ENCODE results near the gene SNHG17.
"Not testable (repeated sequence)": the region's sequence is repeated elsewhere in the genome, so short reads cannot be mapped to it uniquely, and the experiment has no call there.

SNHG17 gene

GRCh38 chr20:38434301-38434741, 807 bp downstream of the SNHG17 start:
- peaks cover 50% of the 10 kb centered on the region for H3K36me3 ChIP-seq (replicated peaks)
- in situ Hi-C loops (cut with HindIII; ENCODE audit: low pct_ligation_motif_present, low sequenced_read_pairs), result no loop called here
- DNase-seq, result no peak
- TF ChIP-seq CTCF (IDR thresholded peaks at IDR 0.05; ENCODE audit: low read depth, low read length, missing control alignments), result peak; percentile 4
- H3K4me3 ChIP-seq (ENCODE audit: low read depth, low read length), result peak overlapping the region; percentile 98
- H3K27ac ChIP-seq, result peak overlapping the region; percentile 96
- no peaks in the 10 kb centered on the region for H3K27me3 ChIP-seq (replicated peaks)

DNA sequence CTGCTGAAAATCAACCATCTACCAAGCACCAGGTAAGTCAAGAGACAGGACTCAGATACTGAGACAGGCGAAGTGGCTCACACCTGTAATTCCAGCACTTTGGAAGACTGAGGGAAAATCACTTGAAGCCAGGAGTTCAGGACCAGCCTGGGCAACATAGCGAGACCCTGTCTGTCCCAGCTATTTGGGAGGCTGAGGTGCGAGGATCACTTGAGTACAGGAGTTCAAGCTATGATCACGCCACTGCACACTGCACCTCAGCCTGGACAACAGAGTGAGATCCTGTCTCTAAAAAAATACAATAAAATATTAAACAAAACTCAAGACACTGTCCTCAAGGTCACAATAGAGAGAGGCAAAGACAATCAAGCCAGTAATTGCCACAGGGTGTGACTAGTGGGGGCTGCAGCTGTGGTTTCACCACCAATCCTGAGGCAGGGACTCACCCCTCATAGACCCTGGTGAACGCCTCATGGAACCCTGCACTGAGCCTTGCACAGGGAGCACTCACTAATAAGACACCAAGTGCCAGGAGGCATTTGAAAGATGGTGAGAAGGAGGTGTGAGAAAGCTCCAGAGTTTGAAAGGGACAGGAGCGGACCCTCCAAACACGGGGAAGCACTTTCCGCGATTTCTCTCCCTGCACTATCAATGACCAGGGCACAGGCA, 1.7 kb downstream of the SNHG17 start:
- Histone ChIP-seq H3K27ac (peak overlapping the region; percentile 96), H3K4me3 (ENCODE audit: low read depth, low read length) (peak overlapping the region; percentile 98), H3K36me3 (replicated peaks) (peaks cover 59% of the 10 kb centered on the region), H3K27me3 (replicated peaks) (no peaks in the 10 kb centered on the region)
- in situ Hi-C loops (cut with HindIII; ENCODE audit: low pct_ligation_motif_present, low sequenced_read_pairs), result no loop called here
- TF ChIP-seq CTCF (IDR thresholded peaks at IDR 0.05; ENCODE audit: low read depth, low read length, missing control alignments), result no peak
- DNase-seq, result no peak

DNA sequence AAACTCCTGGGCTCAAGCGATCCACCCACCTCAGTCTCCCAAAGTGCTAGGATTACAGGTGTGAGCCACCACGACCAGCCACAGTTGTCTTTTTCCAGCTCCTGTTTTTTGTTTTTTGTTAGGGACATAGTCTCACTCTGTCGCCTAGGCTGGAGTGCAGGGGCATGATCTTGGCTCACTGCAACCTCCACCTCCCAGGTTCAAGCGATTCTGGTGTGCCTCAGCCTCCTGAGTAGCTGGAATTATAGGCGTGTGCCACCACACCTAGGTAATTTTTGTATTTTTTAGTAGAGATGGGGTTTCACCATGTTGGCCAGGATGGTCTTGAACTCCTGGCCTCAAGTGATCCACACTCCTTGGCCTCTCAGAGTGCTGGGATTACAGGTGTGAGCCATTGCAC, 2.3 kb downstream of the SNHG17 start:
- H3K4me3 ChIP-seq (ENCODE audit: low read depth, low read length); H3K27ac ChIP-seq; H3K27me3 ChIP-seq (replicated peaks); in situ Hi-C loops (cut with HindIII; ENCODE audit: low pct_ligation_motif_present, low sequenced_read_pairs); DNase-seq: not testable (repeated sequence)
- peaks cover 65% of the 10 kb centered on the region for H3K36me3 ChIP-seq (replicated peaks)

- Histone ChIP-seq H3K27me3 (replicated peaks) (no peaks in the 10 kb centered on the region), H3K27ac (no peak overlapping the region), H3K4me3 (ENCODE audit: low read depth, low read length) (peak overlapping the region; percentile 12), H3K36me3 (replicated peaks) (peaks cover 70% of the 10 kb centered on the region)
- in situ Hi-C loops (cut with HindIII; ENCODE audit: low pct_ligation_motif_present, low sequenced_read_pairs), result no loop called here
- DNase-seq, result no peak
- TF ChIP-seq CTCF (IDR thresholded peaks at IDR 0.05; ENCODE audit: low read depth, low read length, missing control alignments), result no peak
Measured at GRCh38 chr20:38432292-38432691, 2.8 kb downstream of the SNHG17 start.

- peaks cover 78% of the 10 kb centered on the region for H3K36me3 ChIP-seq (replicated peaks)
- in situ Hi-C loops (cut with HindIII; ENCODE audit: low pct_ligation_motif_present, low sequenced_read_pairs), result no loop called here
- no peak for DNase-seq
- H3K27ac ChIP-seq, result no peak overlapping the region
- no peaks in the 10 kb centered on the region for H3K27me3 ChIP-seq (replicated peaks)
- no peak for TF ChIP-seq CTCF (IDR thresholded peaks at IDR 0.05; ENCODE audit: low read depth, low read length, missing control alignments)
- no peak overlapping the region for H3K4me3 ChIP-seq (ENCODE audit: low read depth, low read length)
Measured at GRCh38 chr20:38430679-38431325, 4.3 kb downstream of the SNHG17 start.

DNA sequence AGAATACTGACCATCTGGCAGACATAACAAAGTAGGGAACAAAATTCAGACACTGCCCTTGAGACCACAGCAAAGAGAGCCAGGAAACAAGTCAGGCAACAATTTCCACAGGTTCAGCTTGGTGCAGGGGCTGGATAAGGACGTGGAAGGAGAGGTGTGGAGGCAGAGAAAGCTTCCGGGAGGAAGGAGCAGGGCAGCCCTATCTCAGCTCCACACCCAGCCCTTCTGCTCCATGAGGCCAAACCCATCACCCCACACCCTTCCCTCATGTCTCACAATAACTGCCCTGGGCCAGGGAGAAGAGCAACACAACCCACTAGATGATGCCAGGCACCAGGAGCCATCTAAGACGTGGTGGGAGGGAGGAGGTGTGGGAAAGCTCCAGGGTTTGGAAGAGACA, 5.8 kb downstream of the SNHG17 start:
- in situ Hi-C loops (cut with HindIII; ENCODE audit: low pct_ligation_motif_present, low sequenced_read_pairs), result no loop called here
- no peak overlapping the region for H3K4me3 ChIP-seq (ENCODE audit: low read depth, low read length)
- H3K27me3 ChIP-seq (replicated peaks), result no peaks in the 10 kb centered on the region
- no peak for DNase-seq
- H3K36me3 ChIP-seq (replicated peaks), result peaks cover 93% of the 10 kb centered on the region
- TF ChIP-seq CTCF (IDR thresholded peaks at IDR 0.05; ENCODE audit: low read depth, low read length, missing control alignments), result no peak
- H3K27ac ChIP-seq, result no peak overlapping the region
